NB4 (cell line): Measurements from ENCODE around the gene TGFBR1.

Source experiments
- DNase-seq: peaks from one replicate; pipeline ENCODE4 v3.0.0; 2010; ENCODE audit warnings: low read depth
- H3K4me3 ChIP-seq: one replicate; pipeline ENCODE4 v1.5.1; 2011; ENCODE audit warnings: mild to moderate bottlenecking, low read depth, low read length, moderate library complexity
- CTCF ChIP-seq: IDR thresholded peaks from one replicate; pipeline ENCODE4 v1.5.1; 2012; ENCODE audit warnings: low read depth, low read length
- MAX ChIP-seq: IDR thresholded peaks from 2 replicates; pipeline ENCODE4 v1.6.1; 2011; ENCODE audit warnings: low read depth, low read length
- MYC ChIP-seq: IDR thresholded peaks from 2 replicates; pipeline ENCODE4 v1.6.1; 2011; ENCODE audit warnings: low read depth, low read length
- POLR2A ChIP-seq: IDR thresholded peaks from 2 replicates; pipeline ENCODE4 v1.6.1; 2011; ENCODE audit warnings: mild to moderate bottlenecking; ENCODE audit not compliant: insufficient read length; ENCODE audit errors: extremely low read depth

Gene TGFBR1

GRCh38 chr9:99104459-99105151 is at the start of gene TGFBR1:
TGFBR1 (plus strand) TSS chr9:99105113; CDS start chr9:99105206, 93 bp downstream.
- peak within 1 kb of the TSS; percentile 80 for H3K4me3 ChIP-seq
- DNase-seq = peak; percentile 96
- TF ChIP-seq MAX (peak; percentile 30; the same call in 1 of the 2 replicates), CTCF (no peak), MYC (0 out of 2 replicates have a peak, but pooled peaks have one; percentile 6), POLR2A (peak; percentile 69)

GRCh38 chr9:99055384-99055783 is 49.5 kb upstream of the TGFBR1 start:
- DNase-seq = no peak
- no peak for TF ChIP-seq CTCF
- no peak for TF ChIP-seq MAX
- TF ChIP-seq MYC = no peak
- no peak for TF ChIP-seq POLR2A
- H3K4me3 ChIP-seq = no peak overlapping the region

- no peak for DNase-seq
- no peak overlapping the region for H3K4me3 ChIP-seq
- TF ChIP-seq MAX (no peak), CTCF (no peak), MYC (no peak), POLR2A (no peak)
Observed at GRCh38 chr9:99056186-99056585, 48.7 kb upstream of the TGFBR1 start.

GRCh38 chr9:99056886-99057664 is 47.8 kb upstream of the TGFBR1 start:
- TF ChIP-seq POLR2A (no peak), CTCF (no peak)
- H3K4me3 ChIP-seq = no peak overlapping the region
- DNase-seq = peak; percentile 58

GRCh38 chr9:99057665-99058625 is 47.0 kb upstream of the TGFBR1 start:
- DNase-seq = peak; percentile 97
- H3K4me3 ChIP-seq = peak overlapping the region; percentile 2

More at GRCh38 chr9:99057665-99058625, 47.0 kb upstream of the TGFBR1 start:
- TF ChIP-seq MAX = peak; percentile 53; the same call in 1 of the 2 replicates
- no peak for TF ChIP-seq CTCF
- peak; percentile 37; the same call in 1 of the 2 replicates for TF ChIP-seq MYC
